HG02981 (cell line): ENCODE data around the gene ATP2C2.

Experiments
- ATAC-seq: cut with Tn5 transposase; IDR thresholded peaks from one replicate; pipeline ENCODE4 v1.9.1; 2021; ENCODE audit warnings: mild to moderate bottlenecking, moderate library complexity; ENCODE audit not compliant: unreplicated experiment

ATP2C2 gene

DNA sequence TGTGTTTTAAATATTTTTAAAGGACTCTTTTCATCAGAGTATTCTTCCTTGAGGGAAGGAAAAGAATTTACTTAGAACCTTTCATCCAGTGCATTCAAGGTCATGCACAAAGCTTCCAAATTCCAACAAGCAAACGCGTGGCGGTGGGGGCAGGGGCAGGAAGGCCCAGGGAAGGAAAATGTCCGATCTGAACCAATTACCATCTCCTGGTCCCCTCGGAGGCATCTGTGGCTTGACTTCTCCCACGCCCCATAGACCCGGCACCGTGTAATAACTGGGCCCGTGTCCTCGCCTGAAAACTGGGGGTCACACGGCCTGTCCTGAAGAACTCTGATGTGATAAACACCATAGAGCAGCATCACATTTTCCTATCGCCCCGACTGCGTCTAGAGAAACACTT lies 117.8 kb downstream of the ATP2C2 start:
- ATAC-seq, result no peak

GRCh38 chr16:84486551-84487235 lies 118.4 kb downstream of the ATP2C2 start:
- no peak for ATAC-seq

DNA sequence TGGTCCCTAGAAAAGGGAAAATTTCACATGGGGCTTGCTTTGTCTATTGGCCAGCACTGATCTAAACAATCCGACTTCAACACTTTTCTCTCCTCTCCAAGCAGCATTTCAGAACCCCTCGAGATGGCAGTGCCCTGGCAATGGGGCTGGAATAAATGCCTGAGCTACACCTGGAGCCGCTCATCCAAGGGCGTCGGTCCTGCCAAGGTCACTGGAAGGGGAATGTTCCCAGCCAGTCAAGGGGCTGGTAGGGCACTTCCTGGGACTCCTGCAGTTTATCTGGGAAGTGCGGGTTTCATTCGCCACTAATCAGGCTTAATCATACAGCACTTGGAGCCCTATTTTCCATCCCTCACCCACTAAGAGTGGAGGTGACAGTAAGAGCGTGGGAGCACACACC lies 119.0 kb downstream of the ATP2C2 start:
- ATAC-seq, result no peak

DNA sequence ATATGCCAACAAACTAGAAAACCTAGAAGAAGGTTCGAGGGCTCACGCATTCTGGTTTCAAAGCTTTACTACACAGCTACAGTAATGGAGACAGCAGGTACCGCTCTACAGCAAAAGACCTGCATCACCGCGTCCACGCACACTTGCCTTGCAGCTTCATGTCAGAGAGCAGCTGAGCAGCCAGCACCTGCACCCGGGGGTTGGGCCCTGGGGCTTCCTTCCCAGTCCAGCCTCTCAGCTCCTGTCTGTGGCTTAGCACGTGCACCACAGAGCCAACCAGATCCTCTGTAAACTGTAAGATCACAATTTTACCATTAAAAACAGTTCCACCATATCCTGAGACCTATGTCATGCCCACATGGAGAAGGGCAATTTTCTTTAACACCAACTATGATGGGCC lies 120.8 kb downstream of the ATP2C2 start:
- no peak for ATAC-seq

- ATAC-seq, result no peak
These were observed 127.2 kb downstream of the ATP2C2 start for GRCh38 chr16:84495506-84495905.

DNA sequence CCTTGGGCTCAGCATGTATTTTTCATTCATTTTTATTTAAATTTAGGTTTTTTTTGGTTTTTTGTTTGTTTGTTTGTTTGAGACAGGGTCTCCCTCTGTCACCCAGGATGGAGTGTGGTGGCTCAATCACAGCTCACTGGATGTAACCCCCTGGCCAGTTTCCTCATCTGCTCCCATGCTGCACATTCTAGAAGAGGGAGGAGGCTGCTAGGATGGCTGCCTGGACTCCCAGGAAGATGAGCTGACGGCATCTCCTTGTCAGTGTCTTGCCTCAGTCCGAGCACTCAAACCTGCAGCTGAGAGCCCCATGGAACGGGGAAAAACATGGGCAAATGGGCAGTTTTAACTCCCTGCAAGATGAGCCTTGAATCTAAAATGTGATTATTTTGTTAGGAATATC lies 128.7 kb downstream of the ATP2C2 start:
- ATAC-seq, result no peak

GRCh38 chr16:84497418-84498222 lies 129.3 kb downstream of the ATP2C2 start:
- no peak for ATAC-seq

DNA sequence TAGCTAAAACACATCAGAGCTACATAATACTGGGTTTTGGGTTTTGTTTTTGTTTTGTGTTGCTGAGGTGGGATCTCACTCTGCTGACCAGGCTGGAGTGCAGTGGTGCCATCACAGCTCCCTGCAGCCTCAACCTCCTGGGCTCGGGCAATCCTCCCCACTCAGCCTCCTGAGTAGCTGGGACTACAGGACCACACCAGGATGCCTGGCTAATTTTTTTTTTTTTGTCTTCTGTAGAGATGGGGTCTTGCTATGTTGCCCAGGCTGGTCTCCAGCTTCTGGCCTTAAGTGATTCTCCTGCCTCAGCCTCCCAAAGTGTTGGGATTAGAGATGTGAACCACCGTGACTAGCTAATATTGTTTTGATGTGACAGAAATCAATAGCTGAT lies 129.9 kb downstream of the ATP2C2 start:
- ATAC-seq, result no peak

GRCh38 chr16:84498859-84499620 lies 130.7 kb downstream of the ATP2C2 start:
- no peak for ATAC-seq

DNA sequence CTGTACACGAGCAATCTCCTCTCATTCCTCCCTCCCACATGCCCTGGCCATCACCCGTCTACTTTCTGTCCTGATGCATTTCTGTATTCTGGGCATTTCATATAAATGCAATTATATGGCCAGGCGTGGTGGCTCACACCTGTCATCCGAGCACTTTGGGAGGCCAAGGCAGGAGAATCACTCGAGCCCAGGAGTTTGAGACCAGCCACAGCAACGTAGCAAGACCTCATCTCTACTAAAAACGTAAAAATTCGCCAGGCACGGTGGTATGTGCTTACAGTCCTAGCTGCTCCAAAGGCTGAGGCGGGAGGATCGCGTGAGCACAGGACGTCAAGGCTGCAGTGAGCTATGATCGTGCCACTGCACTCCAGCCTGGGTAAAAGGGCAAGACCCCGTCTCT lies 131.3 kb downstream of the ATP2C2 start:
- no peak for ATAC-seq

GRCh38 chr16:84500531-84500930 lies 132.2 kb downstream of the ATP2C2 start:
- ATAC-seq, result no peak

GRCh38 chr16:84501077-84501735 lies 132.9 kb downstream of the ATP2C2 start:
- ATAC-seq, result no peak

DNA sequence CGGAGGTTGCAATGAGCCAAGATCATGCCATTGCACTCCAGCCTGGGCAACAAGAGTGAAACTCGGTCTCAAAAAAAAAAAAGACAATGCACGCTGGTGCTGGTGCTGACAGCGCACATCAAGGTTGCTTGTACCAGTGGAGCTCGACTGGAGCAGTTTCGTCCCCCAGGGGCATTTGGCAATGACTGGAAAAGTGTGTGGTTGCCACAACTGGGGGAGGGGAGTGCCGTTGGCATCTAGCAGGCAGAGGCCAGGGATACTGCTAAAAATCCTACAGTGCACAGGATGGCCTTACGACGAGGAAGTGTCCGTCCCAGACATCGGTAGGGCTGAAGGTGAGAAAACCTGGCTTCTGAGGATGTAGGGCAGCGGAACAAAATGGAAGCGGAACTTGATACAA lies 133.7 kb downstream of the ATP2C2 start:
- no peak for ATAC-seq

DNA sequence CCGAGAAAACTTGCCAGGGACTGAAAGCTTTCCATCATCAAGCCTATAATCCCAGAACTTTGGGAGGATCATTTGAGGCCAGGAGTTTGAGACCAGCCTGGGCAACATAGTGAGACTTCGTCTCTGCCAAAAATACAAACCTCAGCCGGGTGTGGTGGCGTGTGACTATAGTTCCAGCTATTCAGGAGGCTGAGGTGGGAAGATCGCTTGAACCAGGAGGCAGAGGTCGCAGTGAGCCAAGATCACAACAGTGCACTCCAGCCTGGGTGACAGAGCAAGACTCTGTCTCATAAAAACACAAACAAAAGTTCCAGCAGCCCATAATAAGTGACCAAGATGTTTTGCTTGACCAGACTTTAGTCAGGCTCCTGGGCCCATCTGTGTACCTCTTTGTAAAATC lies 134.2 kb downstream of the ATP2C2 start:
- ATAC-seq, result no peak

DNA sequence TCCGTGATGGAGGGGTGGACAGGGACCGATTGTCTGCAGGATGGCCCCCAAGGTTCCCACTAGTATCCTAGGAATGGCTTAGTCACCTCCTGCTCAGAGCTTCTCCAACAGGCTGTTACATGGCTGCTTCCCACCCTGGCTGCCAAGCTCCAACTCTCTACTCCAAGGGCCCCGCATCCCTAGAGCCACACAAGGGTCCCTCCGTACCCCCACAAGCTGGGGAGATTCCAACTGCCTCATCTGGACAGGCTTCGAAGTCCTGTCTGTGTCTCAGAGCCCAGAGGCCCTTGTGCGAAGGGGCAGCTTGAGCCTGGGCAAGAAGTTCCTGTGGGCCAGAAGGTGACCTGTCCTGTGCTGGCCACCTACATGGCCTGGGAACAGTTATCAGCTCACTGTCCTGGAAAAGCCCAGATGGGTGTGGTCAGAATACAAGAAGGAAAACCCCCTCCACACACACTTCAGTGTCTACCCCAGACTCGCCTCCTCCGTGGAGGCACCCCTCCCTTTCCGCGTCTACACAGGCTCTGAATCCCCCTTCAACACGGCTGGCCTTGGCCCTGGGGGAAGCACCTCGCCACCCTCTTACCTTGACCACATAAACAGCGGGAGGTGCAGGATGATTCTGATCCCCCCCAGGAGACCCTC lies 135.5 kb downstream of the ATP2C2 start:
- ATAC-seq, result no peak

DNA sequence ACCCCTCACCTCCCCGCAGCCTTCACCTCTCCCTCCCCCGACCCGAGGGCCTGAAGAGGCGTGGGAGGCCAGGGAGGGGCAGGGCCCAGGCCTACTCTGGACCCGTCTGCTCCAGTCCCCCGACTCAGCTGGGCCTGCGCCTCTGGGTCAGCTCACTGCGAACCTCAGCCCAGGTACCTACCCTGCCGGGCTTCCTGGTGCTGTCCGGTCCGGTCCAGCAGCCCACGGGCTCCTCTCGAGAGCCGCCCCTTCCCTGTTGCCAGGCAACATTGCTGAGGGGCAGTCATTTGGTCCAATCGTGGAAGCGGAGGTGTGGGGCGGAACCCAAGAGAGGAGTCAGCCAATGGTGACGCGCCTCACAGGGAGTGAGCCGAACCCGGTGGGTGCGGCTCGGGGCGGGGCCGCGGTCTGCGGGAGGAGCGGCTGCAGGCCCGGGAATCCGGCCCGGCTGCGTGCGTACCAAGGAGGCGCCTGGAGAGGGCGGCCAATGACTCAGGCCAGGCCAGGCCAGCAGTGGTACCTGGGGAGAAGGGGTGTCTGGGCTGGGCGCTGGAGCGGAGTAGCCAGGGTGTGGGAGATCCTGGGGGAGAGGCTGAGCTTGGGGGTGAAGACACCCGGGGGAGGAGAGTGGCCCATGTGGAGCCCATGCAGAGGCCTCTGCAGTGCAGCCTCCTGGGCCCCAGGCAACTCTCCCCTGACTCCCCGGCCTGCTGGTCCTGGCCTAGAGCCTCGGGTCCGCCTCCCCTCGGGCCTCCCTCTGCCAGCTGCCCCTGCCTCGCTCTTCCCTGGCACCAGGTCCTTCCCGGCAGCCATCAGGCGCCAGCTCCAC lies 136.3 kb downstream of the ATP2C2 start, which contains the start of gene MEAK7:
Gene MEAK7 (minus strand): TSS at position 240 of the 829 bp plus-strand sequence. CDS start 6,573 bp downstream, outside the sequence.
- ATAC-seq, result peak; percentile 99

- no peak for ATAC-seq
These were observed 137.2 kb downstream of the ATP2C2 start for GRCh38 chr16:84505249-84506187.
